ENCODE measurements around the gene STUB1. TPM values are rescaled to one million over a fixed set of nuclear protein-coding genes. Genes with fewer than 3 reads are reported as not detected.

The STUB1 gene
- total RNA-seq, 1 experiment from 2014 or later: 111 TPM

- H3K27ac ChIP-seq (ENCODE audit: low read depth, low read length): no peak overlapping the region
- ChIA-PET CTCF (no interaction called here), POLR2A (no interaction called here), RAD21 (ENCODE audit: low non-redundant PET in 1 of 2, low total read pairs in 2 of 2, uncharacterized antibody in 2 of 2, unreplicated experiment in 2 of 2) (no interaction called here)
- ATAC-seq (no peak), DNase-seq (ENCODE audit: low read depth, low spot score) (no peak)
- H3K4me3 ChIP-seq (replicated peaks in 1 of 2; ENCODE audit: low read depth in 1 of 2, low read length in 2 of 2): no peak overlapping the region
- H3K4me1 ChIP-seq (ENCODE audit: control insufficient read depth in 1 of 2, insufficient read depth in 2 of 2, low read length in 2 of 2): peaks cover 0 to 21% of the 10 kb centered on the region in 2 experiments; a peak in 3 of 4 replicates
- H3K9me3 ChIP-seq (ENCODE audit: control insufficient read depth in 1 of 2, insufficient read depth in 1 of 2, low read depth in 1 of 2, low read length in 2 of 2): no peaks in the 10 kb centered on the region
- H3K4me2 ChIP-seq (ENCODE audit: low read length): 0 out of 2 replicates have a peak overlapping the region, but pooled peaks have one; percentile 56
- H3K36me3 ChIP-seq (ENCODE audit: control insufficient read depth in 1 of 2, insufficient read depth in 2 of 2, low read length in 2 of 2): no peaks in the 10 kb centered on the region
- intact Hi-C loops (cut with micrococcal nuclease): no loop called here
- no peaks in the 10 kb centered on the region for H4K20me1 ChIP-seq (ENCODE audit: insufficient read depth)
- BruUV-seq (replicated peaks): no TSS peak
- H3K79me2 ChIP-seq (ENCODE audit: insufficient read depth, low read length): peaks cover 19% of the 10 kb centered on the region; the same call in 1 of the 2 replicates
- no peaks in the 10 kb centered on the region for H3K27me3 ChIP-seq (ENCODE audit: insufficient read depth, low read length)
- H2AFZ ChIP-seq (ENCODE audit: low read depth, low read length, poor library complexity, severe bottlenecking): no peak overlapping the region
- H3K9ac ChIP-seq (ENCODE audit: low read length): no peak overlapping the region
- H3K9me2 ChIP-seq (ENCODE audit: insufficient read depth): no peaks in the 10 kb centered on the region
- TF ChIP-seq, protein P1, sequence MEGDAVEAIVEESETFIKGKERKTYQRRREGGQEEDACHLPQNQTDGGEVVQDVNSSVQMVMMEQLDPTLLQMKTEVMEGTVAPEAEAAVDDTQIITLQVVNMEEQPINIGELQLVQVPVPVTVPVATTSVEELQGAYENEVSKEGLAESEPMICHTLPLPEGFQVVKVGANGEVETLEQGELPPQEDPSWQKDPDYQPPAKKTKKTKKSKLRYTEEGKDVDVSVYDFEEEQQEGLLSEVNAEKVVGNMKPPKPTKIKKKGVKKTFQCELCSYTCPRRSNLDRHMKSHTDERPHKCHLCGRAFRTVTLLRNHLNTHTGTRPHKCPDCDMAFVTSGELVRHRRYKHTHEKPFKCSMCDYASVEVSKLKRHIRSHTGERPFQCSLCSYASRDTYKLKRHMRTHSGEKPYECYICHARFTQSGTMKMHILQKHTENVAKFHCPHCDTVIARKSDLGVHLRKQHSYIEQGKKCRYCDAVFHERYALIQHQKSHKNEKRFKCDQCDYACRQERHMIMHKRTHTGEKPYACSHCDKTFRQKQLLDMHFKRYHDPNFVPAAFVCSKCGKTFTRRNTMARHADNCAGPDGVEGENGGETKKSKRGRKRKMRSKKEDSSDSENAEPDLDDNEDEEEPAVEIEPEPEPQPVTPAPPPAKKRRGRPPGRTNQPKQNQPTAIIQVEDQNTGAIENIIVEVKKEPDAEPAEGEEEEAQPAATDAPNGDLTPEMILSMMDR (IDR thresholded peaks at IDR 0.05 in 2 of 3, conservative IDR thresholded peaks at IDR 0.05 in 1 of 3; ENCODE audit: borderline replicate concordance in 1 of 3, insufficient read depth in 1 of 3, low read depth in 2 of 3, low read length in 2 of 3): no peak
- no peak for TF ChIP-seq REST (IDR thresholded peaks at IDR 0.05; ENCODE audit: low read depth)
- no peak for TF ChIP-seq EZH2 (IDR thresholded peaks at IDR 0.05)
- no peak for TF ChIP-seq ELF1 (IDR thresholded peaks at IDR 0.05; ENCODE audit: borderline replicate concordance, low read depth)
- TF ChIP-seq, protein P2, sequence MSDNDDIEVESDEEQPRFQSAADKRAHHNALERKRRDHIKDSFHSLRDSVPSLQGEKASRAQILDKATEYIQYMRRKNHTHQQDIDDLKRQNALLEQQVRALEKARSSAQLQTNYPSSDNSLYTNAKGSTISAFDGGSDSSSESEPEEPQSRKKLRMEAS (IDR thresholded peaks at IDR 0.05): no peak
- no peak for TF ChIP-seq YY1 (IDR thresholded peaks at IDR 0.05; ENCODE audit: extremely low read depth, insufficient replicate concordance, low read depth, low read length)
- no peak for TF ChIP-seq POLR2AphosphoS5 (IDR thresholded peaks at IDR 0.05; ENCODE audit: low read depth, low read length)
- TF ChIP-seq SRF (IDR thresholded peaks at IDR 0.05; ENCODE audit: low read depth): no peak
- no peak for TF ChIP-seq JUND (IDR thresholded peaks at IDR 0.05)
- no peak for TF ChIP-seq EGR1 (IDR thresholded peaks at IDR 0.05; ENCODE audit: low read depth)
- no peak for TF ChIP-seq ZBTB33 (IDR thresholded peaks at IDR 0.05; ENCODE audit: extremely low read depth, insufficient replicate concordance, low read length)
- TF ChIP-seq CEBPB (IDR thresholded peaks at IDR 0.05; ENCODE audit: low read depth): no peak
- no peak for TF ChIP-seq ZNF274 (IDR thresholded peaks at IDR 0.05; ENCODE audit: low read depth, low read length)
- no peak for TF ChIP-seq CBX3 (IDR thresholded peaks at IDR 0.05; ENCODE audit: low read depth)
These were observed 42.1 kb upstream of the STUB1 start for GRCh38 chr16:638034-638543.
